ENCODE measurements around the gene ARL17B. TPM values are rescaled to one million over a fixed set of nuclear protein-coding genes. Genes with fewer than 3 reads are reported as not detected.
"Not testable (repeated sequence)": the region's sequence is repeated elsewhere in the genome, so short reads cannot be mapped to it uniquely, and the experiment has no call there.

ARL17B gene
- total and polyA plus RNA-seq, 2 of the 4 experiments (the other 2 are of a cell fraction): 4.8 to 6.5 TPM

DNA sequence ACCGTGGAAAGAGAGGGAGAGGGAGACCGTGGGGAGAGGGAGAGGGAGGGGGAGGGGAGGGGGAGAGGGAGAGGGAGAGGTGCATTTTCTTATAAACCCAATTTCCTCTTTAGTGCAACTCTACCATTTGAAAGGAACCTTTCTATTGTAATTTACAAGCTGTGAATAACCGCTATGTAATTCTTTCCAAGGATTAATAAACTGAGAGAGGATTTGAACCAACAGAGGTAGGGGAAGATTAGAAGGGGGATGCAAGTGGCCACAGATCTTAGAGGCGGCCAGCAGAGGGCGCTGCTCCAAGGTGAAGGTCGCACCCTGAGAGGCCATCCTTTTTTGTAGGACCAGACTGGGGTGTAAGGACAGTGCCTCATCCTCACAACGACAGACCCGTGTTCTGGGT, 107.8 kb downstream of the ARL17B start:
- H3K56ac ChIP-seq (ENCODE audit: extremely low read depth, insufficient read depth, low read length); H2AK5ac ChIP-seq (ENCODE audit: low read depth, low read length); H3K36me3 ChIP-seq (ENCODE audit: control insufficient read depth, insufficient read depth, low read length); H3K4ac ChIP-seq (ENCODE audit: low read depth, low read length); H3K27ac ChIP-seq (ENCODE audit: insufficient read depth, low read length); dilution Hi-C loops (cut with HindIII; ENCODE audit: low sequenced_read_pairs, unreplicated experiment); H2BK15ac ChIP-seq (ENCODE audit: low read depth, low read length); H4K5ac ChIP-seq (ENCODE audit: low read depth, low read length); BruUV-seq (replicated peaks); H3K9me1 ChIP-seq (ENCODE audit: insufficient read depth, low read length); H2BK5ac ChIP-seq (ENCODE audit: low read depth, low read length, poor library complexity, severe bottlenecking); H3K27me3 ChIP-seq (ENCODE audit: control insufficient read depth, insufficient read depth, low read length); H2AK9ac ChIP-seq (replicated peaks; ENCODE audit: low read depth, low read length, poor library complexity); H2AFZ ChIP-seq (replicated peaks; ENCODE audit: low read length, poor library complexity); DNase-seq; H3K4me3 ChIP-seq (ENCODE audit: insufficient read depth, low read depth, low read length); H4K20me1 ChIP-seq (ENCODE audit: insufficient read depth, low read length); H3K4me1 ChIP-seq (ENCODE audit: control insufficient read depth, insufficient read depth, low read length); H4K8ac ChIP-seq (ENCODE audit: low read depth in 2 of 2, low read length in 2 of 2); H3K9ac ChIP-seq (ENCODE audit: low read depth, low read length); H3K23ac ChIP-seq (ENCODE audit: low read depth, low read length); H3K14ac ChIP-seq (replicated peaks; ENCODE audit: low read depth, low read length); H2BK20ac ChIP-seq (ENCODE audit: low read depth, low read length); H3K79me1 ChIP-seq (ENCODE audit: low read depth in 1 of 2, low read length in 2 of 2); H3K18ac ChIP-seq (ENCODE audit: low read depth, low read length); intact Hi-C loops (cut with micrococcal nuclease); H2BK120ac ChIP-seq (ENCODE audit: low read depth, low read length); H3K9me3 ChIP-seq (ENCODE audit: control insufficient read depth, insufficient read depth, low read length); POLR2A ChIA-PET (ENCODE audit: unreplicated experiment); H4K91ac ChIP-seq (ENCODE audit: insufficient read depth, low read depth, low read length); H3K4me2 ChIP-seq (ENCODE audit: low read depth, low read length): not testable (repeated sequence)
- CTCF ChIA-PET: interaction anchor here (0.6 kb wide), 1 partner anchor 24 kb away, joined by 7 read pairs; no protein-coding TSS in a partner anchor
- TF ChIP-seq, protein P1, sequence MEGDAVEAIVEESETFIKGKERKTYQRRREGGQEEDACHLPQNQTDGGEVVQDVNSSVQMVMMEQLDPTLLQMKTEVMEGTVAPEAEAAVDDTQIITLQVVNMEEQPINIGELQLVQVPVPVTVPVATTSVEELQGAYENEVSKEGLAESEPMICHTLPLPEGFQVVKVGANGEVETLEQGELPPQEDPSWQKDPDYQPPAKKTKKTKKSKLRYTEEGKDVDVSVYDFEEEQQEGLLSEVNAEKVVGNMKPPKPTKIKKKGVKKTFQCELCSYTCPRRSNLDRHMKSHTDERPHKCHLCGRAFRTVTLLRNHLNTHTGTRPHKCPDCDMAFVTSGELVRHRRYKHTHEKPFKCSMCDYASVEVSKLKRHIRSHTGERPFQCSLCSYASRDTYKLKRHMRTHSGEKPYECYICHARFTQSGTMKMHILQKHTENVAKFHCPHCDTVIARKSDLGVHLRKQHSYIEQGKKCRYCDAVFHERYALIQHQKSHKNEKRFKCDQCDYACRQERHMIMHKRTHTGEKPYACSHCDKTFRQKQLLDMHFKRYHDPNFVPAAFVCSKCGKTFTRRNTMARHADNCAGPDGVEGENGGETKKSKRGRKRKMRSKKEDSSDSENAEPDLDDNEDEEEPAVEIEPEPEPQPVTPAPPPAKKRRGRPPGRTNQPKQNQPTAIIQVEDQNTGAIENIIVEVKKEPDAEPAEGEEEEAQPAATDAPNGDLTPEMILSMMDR (conservative IDR thresholded peaks at IDR 0.05; ENCODE audit: low read depth, low read length): peak; percentile 47
- TF ChIP-seq RAD21 (IDR thresholded peaks at IDR 0.05; ENCODE audit: low read length): peak; percentile 34; the same call in 1 of the 2 replicates
- peak; percentile 37; the same call in 1 of the 2 replicates for TF ChIP-seq SMC3 (IDR thresholded peaks at IDR 0.05; ENCODE audit: low read depth, low read length)
- in situ Hi-C loops (cut with MboI; ENCODE audit: low sequenced_read_pairs): loop anchor here (25.0 kb wide), 1 partner anchor 666 kb away; no protein-coding TSS in a partner anchor
- ATAC-seq (ENCODE audit: low read depth): peak; percentile 54
- no CpG with 5 or more reads among the region's 8 CpGs for WGBS, 2 experiments (ENCODE audit: extremely low coverage in 2 of 2, insufficient read length in 1 of 2)

DNA sequence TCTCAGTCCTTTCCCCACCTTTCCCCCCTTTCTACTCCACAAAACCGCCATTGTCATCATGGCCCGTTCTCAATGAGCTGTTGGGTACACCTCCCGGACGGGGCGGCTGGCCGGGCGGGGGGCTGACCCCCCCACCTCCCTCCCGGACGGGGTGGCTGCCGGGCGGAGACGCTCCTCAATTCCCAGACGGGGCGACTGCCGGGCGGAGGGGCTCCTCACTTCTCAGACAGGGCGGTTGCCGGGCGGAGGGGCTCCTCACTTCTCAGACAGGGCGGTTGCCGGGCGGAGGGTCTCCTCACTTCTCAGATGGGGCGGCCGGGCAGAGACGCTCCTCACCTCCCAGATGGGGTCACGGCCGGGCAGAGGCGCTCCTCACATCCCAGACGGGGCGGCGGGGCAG, 108.8 kb downstream of the ARL17B start:
- ATAC-seq (ENCODE audit: low read depth); DNase-seq; intact Hi-C loops (cut with micrococcal nuclease); H3K14ac ChIP-seq (replicated peaks; ENCODE audit: low read depth, low read length); H3K79me1 ChIP-seq (ENCODE audit: low read depth in 1 of 2, low read length in 2 of 2); H2BK120ac ChIP-seq (ENCODE audit: low read depth, low read length); dilution Hi-C loops (cut with HindIII; ENCODE audit: low sequenced_read_pairs, unreplicated experiment); H2AK5ac ChIP-seq (ENCODE audit: low read depth, low read length); H2BK15ac ChIP-seq (ENCODE audit: low read depth, low read length); H4K5ac ChIP-seq (ENCODE audit: low read depth, low read length); H3K9me3 ChIP-seq (ENCODE audit: control insufficient read depth, insufficient read depth, low read length); H3K4ac ChIP-seq (ENCODE audit: low read depth, low read length); BruUV-seq (replicated peaks); H2BK5ac ChIP-seq (ENCODE audit: low read depth, low read length, poor library complexity, severe bottlenecking); H3K18ac ChIP-seq (ENCODE audit: low read depth, low read length); CTCF ChIA-PET; H3K56ac ChIP-seq (ENCODE audit: extremely low read depth, insufficient read depth, low read length); H2AK9ac ChIP-seq (replicated peaks; ENCODE audit: low read depth, low read length, poor library complexity); H3K27me3 ChIP-seq (ENCODE audit: control insufficient read depth, insufficient read depth, low read length); H4K8ac ChIP-seq (ENCODE audit: low read depth in 2 of 2, low read length in 2 of 2); H2BK20ac ChIP-seq (ENCODE audit: low read depth, low read length); H3K4me3 ChIP-seq (ENCODE audit: insufficient read depth, low read depth, low read length); H3K4me2 ChIP-seq (ENCODE audit: low read depth, low read length); H3K4me1 ChIP-seq (ENCODE audit: control insufficient read depth, insufficient read depth, low read length); H3K36me3 ChIP-seq (ENCODE audit: control insufficient read depth, insufficient read depth, low read length); H3K9me1 ChIP-seq (ENCODE audit: insufficient read depth, low read length); H3K9ac ChIP-seq (ENCODE audit: low read depth, low read length); H2AFZ ChIP-seq (replicated peaks; ENCODE audit: low read length, poor library complexity); H3K23ac ChIP-seq (ENCODE audit: low read depth, low read length); H4K91ac ChIP-seq (ENCODE audit: insufficient read depth, low read depth, low read length); H4K20me1 ChIP-seq (ENCODE audit: insufficient read depth, low read length); H3K27ac ChIP-seq (ENCODE audit: insufficient read depth, low read length); POLR2A ChIA-PET (ENCODE audit: unreplicated experiment): not testable (repeated sequence)
- no CpG with 5 or more reads among the region's 31 CpGs for WGBS, 2 experiments (ENCODE audit: extremely low coverage in 2 of 2, insufficient read length in 1 of 2)
- in situ Hi-C loops (cut with MboI; ENCODE audit: low sequenced_read_pairs): loop anchor here (25.0 kb wide), 1 partner anchor 666 kb away; no protein-coding TSS in a partner anchor
